H1 (cell line): ENCODE results near the gene YBX1. TPM values are rescaled to one million over a fixed set of nuclear protein-coding genes. Genes with fewer than 3 reads are reported as not detected.

Source experiments
- POU5F1 ChIP-seq: IDR thresholded peaks from 2 replicates; pipeline ENCODE4 v1.6.1; 2011; ENCODE audit warnings: low read depth, mild to moderate bottlenecking, low read length, moderate library complexity
- YY1 ChIP-seq: IDR thresholded peaks from 2 replicates; pipeline ENCODE4 v1.6.1; 2011; ENCODE audit warnings: low read depth, mild to moderate bottlenecking, low read length
- polyA plus RNA-seq, 7 experiments: library from polyadenylated mRNA; depleted of rRNA in 3 of 7; stranded (reverse) in 5 of 7; unstranded in 2 of 7; fragments of >200 nt in 5 of 7; fragments of 200-250 nt in 2 of 7; gene quantifications; 1 replicate in 5 of 7; 2 replicates in 1 of 7; 4 replicates in 1 of 7; pipeline versions ENCODE4 v1.2.1 to v1.2.3, GENCODE V29; 2011 to 2013; ENCODE audit warnings: missing spikeins in 2 of 7, mixed read lengths in 2 of 7
- total RNA-seq: library from RNA; stranded (reverse); fragmentation: NEBNext Ultra II Directional; extraction: Animal tissue kit (Norgen Biotek cat#: 25700); gene quantifications from 2 replicates; pipeline ENCODE4 v1.2.1, GENCODE V29; 2021

The YBX1 gene
- total and polyA plus RNA-seq, 2 of the 8 experiments (the other 6 are each of a cell fraction or from before 2014, with no cell fraction given): 438 to 1,219 TPM

DNA sequence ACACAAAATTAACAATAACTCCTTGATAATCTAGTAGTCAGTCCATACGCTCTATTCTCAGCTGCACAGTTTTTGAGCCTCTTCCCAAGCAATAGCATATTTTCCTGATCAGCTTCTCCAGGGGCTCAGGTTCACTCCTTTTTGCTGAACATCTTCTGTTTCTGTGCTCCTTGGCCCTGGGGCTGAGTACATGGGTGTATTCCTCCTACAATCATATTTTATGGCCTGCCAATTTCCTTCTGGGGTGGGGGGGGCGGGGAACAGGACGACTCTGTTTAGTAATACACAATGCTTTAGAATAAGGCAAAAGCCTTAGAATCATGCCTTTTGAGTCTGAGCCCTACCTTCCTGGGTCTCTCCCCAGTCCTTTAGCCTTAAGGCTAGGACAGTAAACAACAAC lies 49.4 kb downstream of the YBX1 start (continued):
- no peak for TF ChIP-seq POU5F1
- no peak for TF ChIP-seq YY1
